ENCODE results near the gene NRXN3. TPM values are rescaled to one million over a fixed set of nuclear protein-coding genes. Genes with fewer than 3 reads are reported as not detected.

The NRXN3 gene
- total and polyA plus RNA-seq, 4 donors, result 1.4 to 8.3 (median 4.4) TPM

GRCh38 chr14:79448960-79449359 lies 1278.8 kb downstream of the NRXN3 start:
- no peak for TF ChIP-seq CTCF (IDR thresholded peaks at IDR 0.05; ENCODE audit: control extremely low read depth, extremely low read depth)
- DNase-seq, result no peak
- Histone ChIP-seq H3K27ac (ENCODE audit: low read depth in 1 of 2, low read length in 1 of 2) (no peak overlapping the region), H3K4me3 (no peak overlapping the region), H3K9ac (ENCODE audit: insufficient read depth in 1 of 2, low read length in 2 of 2) (no peak overlapping the region), H3K36me3 (ENCODE audit: control insufficient read depth in 4 of 4, insufficient read depth in 4 of 4, low read length in 4 of 4) (no peaks in the 10 kb centered on the region), H3K9me3 (ENCODE audit: control insufficient read depth in 4 of 4, insufficient read depth in 3 of 4, low read length in 3 of 4) (no peaks in the 10 kb centered on the region), H3K4me1 (ENCODE audit: control insufficient read depth in 5 of 5, insufficient read depth in 5 of 5, low read length in 5 of 5) (peaks cover 0 to 14% (median 4%) of the 10 kb centered on the region in 5 donors), H3K27me3 (ENCODE audit: control insufficient read depth in 3 of 3, insufficient read depth in 3 of 3, low read length in 2 of 3) (no peaks in the 10 kb centered on the region)
- no peak for ATAC-seq (ENCODE audit: insufficient read depth, low FRiP score)
- WGBS, 2 donors, result 91 to 92% methylated on average over 6 of the region's 6 CpGs

DNA sequence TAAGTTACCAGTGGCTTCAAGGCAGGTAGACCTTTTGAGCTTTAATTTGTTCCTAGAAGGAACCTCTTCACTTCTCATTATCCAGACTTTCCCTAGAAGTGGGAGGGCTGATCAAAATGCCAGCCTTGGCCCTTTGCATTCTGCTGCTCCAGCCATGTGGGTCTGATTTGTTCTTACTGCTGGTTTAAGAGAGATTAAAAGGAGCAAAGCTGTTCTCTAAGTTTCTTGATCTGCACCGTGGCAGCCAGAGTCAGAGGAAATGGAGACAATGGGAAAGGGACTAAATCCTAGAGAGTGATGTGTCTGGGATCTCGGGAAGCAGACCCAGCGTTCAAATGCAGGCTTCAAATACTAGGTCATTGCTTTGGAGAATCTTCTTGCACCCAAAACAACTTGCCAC lies 1281.4 kb downstream of the NRXN3 start:
- DNase-seq (no peak), ATAC-seq (ENCODE audit: insufficient read depth, low FRiP score) (no peak)
- Histone ChIP-seq H3K36me3 (ENCODE audit: control insufficient read depth in 4 of 4, insufficient read depth in 4 of 4, low read length in 4 of 4) (no peaks in the 10 kb centered on the region), H3K27ac (ENCODE audit: low read depth in 1 of 2, low read length in 1 of 2) (no peak overlapping the region), H3K9me3 (ENCODE audit: control insufficient read depth in 4 of 4, insufficient read depth in 3 of 4, low read length in 3 of 4) (no peaks in the 10 kb centered on the region), H3K4me3 (no peak overlapping the region), H3K9ac (ENCODE audit: insufficient read depth in 1 of 2, low read length in 2 of 2) (no peak overlapping the region), H3K4me1 (ENCODE audit: control insufficient read depth in 5 of 5, insufficient read depth in 5 of 5, low read length in 5 of 5) (peaks cover 0 to 13% (median 4%) of the 10 kb centered on the region in 5 donors), H3K27me3 (ENCODE audit: control insufficient read depth in 3 of 3, insufficient read depth in 3 of 3, low read length in 2 of 3) (no peaks in the 10 kb centered on the region)
- WGBS, 2 donors, result 52 to 62% methylated on average over 3 of the region's 3 CpGs
- no peak for TF ChIP-seq CTCF (IDR thresholded peaks at IDR 0.05; ENCODE audit: control extremely low read depth, extremely low read depth)

GRCh38 chr14:79453276-79453675 lies 1283.1 kb downstream of the NRXN3 start:
- no peak overlapping the region for H3K9ac ChIP-seq (ENCODE audit: insufficient read depth in 1 of 2, low read length in 2 of 2)
- no peaks in the 10 kb centered on the region for H3K9me3 ChIP-seq (ENCODE audit: control insufficient read depth in 4 of 4, insufficient read depth in 3 of 4, low read length in 3 of 4)
- WGBS, 2 donors, result 76 to 77% methylated on average over 4 of the region's 4 CpGs
- H3K4me3 ChIP-seq, result no peak overlapping the region
- peak in 2 of 3 donors; percentile 68 to 75 for DNase-seq
- H3K27ac ChIP-seq (ENCODE audit: low read depth in 1 of 2, low read length in 1 of 2), result no peak overlapping the region
- H3K27me3 ChIP-seq (ENCODE audit: control insufficient read depth in 3 of 3, insufficient read depth in 3 of 3, low read length in 2 of 3), result no peaks in the 10 kb centered on the region
- no peak for ATAC-seq (ENCODE audit: insufficient read depth, low FRiP score)
- H3K4me1 ChIP-seq (ENCODE audit: control insufficient read depth in 5 of 5, insufficient read depth in 5 of 5, low read length in 5 of 5), result peaks cover 0 to 12% (median 4%) of the 10 kb centered on the region in 5 donors
- H3K36me3 ChIP-seq (ENCODE audit: control insufficient read depth in 4 of 4, insufficient read depth in 4 of 4, low read length in 4 of 4), result no peaks in the 10 kb centered on the region
- TF ChIP-seq CTCF (IDR thresholded peaks at IDR 0.05; ENCODE audit: control extremely low read depth, extremely low read depth), result no peak

GRCh38 chr14:79464468-79464867 lies 1294.3 kb downstream of the NRXN3 start:
- TF ChIP-seq CTCF (IDR thresholded peaks at IDR 0.05; ENCODE audit: control extremely low read depth, extremely low read depth), result no peak
- DNase-seq, result peak in 1 of 3 donors; percentile 46
- H3K36me3 ChIP-seq (ENCODE audit: control insufficient read depth in 4 of 4, insufficient read depth in 4 of 4, low read length in 4 of 4), result no peaks in the 10 kb centered on the region
- H3K4me3 ChIP-seq, result no peak overlapping the region
- no peak for ATAC-seq (ENCODE audit: insufficient read depth, low FRiP score)
- no peaks in the 10 kb centered on the region for H3K27me3 ChIP-seq (ENCODE audit: control insufficient read depth in 3 of 3, insufficient read depth in 3 of 3, low read length in 2 of 3)
- H3K9me3 ChIP-seq (ENCODE audit: control insufficient read depth in 4 of 4, insufficient read depth in 3 of 4, low read length in 3 of 4), result no peaks in the 10 kb centered on the region
- H3K27ac ChIP-seq (ENCODE audit: low read depth in 1 of 2, low read length in 1 of 2), result no peak overlapping the region
- peaks cover 0 to 16% (median 2%) of the 10 kb centered on the region in 5 donors for H3K4me1 ChIP-seq (ENCODE audit: control insufficient read depth in 5 of 5, insufficient read depth in 5 of 5, low read length in 5 of 5)
- no peak overlapping the region for H3K9ac ChIP-seq (ENCODE audit: insufficient read depth in 1 of 2, low read length in 2 of 2)

All from lung (tissue), 12 donors.